ENCODE measurements around the gene KL.
A peak's percentile ranks its signal among the peaks of the same experiment; 100 is the strongest.

KL gene

GRCh38 chr13:33053397-33054066, 37.3 kb downstream of the KL start:
- TF ChIP-seq, protein P1, sequence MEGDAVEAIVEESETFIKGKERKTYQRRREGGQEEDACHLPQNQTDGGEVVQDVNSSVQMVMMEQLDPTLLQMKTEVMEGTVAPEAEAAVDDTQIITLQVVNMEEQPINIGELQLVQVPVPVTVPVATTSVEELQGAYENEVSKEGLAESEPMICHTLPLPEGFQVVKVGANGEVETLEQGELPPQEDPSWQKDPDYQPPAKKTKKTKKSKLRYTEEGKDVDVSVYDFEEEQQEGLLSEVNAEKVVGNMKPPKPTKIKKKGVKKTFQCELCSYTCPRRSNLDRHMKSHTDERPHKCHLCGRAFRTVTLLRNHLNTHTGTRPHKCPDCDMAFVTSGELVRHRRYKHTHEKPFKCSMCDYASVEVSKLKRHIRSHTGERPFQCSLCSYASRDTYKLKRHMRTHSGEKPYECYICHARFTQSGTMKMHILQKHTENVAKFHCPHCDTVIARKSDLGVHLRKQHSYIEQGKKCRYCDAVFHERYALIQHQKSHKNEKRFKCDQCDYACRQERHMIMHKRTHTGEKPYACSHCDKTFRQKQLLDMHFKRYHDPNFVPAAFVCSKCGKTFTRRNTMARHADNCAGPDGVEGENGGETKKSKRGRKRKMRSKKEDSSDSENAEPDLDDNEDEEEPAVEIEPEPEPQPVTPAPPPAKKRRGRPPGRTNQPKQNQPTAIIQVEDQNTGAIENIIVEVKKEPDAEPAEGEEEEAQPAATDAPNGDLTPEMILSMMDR (IDR thresholded peaks at IDR 0.05; ENCODE audit: low read depth, low read length, missing control alignments) = no peak

GRCh38 chr13:33057019-33057780, 41.0 kb downstream of the KL start:
- Histone ChIP-seq H3K36me3 (replicated peaks) (no peaks in the 10 kb centered on the region), H3K4me3 (ENCODE audit: low read depth, low read length) (no peak overlapping the region), H3K27ac (no peak overlapping the region), H3K27me3 (replicated peaks) (no peaks in the 10 kb centered on the region)
- peak; percentile 23 for DNase-seq
- in situ Hi-C loops (cut with HindIII; ENCODE audit: low pct_ligation_motif_present, low sequenced_read_pairs) = no loop called here
- TF ChIP-seq, protein P1 (IDR thresholded peaks at IDR 0.05; ENCODE audit: low read depth, low read length, missing control alignments) = peak; percentile 71

More at GRCh38 chr13:33053397-33054066, 37.3 kb downstream of the KL start:
- no peak overlapping the region for H3K27ac ChIP-seq
- in situ Hi-C loops (cut with HindIII; ENCODE audit: low pct_ligation_motif_present, low sequenced_read_pairs) = no loop called here
- H3K36me3 ChIP-seq (replicated peaks) = no peaks in the 10 kb centered on the region
- DNase-seq = no peak
- H3K27me3 ChIP-seq (replicated peaks) = no peaks in the 10 kb centered on the region
- no peak overlapping the region for H3K4me3 ChIP-seq (ENCODE audit: low read depth, low read length)

DNA sequence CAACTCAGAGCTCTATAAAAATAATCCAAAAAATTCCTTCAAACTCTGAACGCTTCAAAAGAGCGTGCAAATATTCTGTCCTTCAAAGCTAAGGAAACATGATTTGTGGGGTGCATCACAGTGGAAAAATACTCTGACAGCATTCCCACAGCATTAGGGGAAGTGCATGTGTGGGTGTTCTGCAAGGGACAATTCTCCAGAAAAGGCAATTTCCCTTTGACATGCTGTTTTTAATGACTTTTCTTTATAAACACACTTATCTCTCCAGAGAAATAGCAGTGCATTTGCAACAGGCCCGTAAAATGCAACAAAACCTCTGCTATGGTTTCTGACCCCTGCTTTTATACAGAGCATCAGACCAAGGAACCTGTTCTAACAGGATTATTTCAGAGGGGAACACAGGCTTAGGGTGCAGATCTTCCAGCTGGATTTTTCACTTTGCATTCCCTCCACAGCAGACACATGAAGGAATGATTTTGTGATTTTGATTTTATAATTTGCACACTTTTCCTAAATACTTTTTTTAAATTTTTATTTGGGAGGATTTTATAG, 42.6 kb downstream of the KL start:
- H3K4me3 ChIP-seq (ENCODE audit: low read depth, low read length) = no peak overlapping the region
- TF ChIP-seq, protein P1 (IDR thresholded peaks at IDR 0.05; ENCODE audit: low read depth, low read length, missing control alignments) = no peak
- no peak overlapping the region for H3K27ac ChIP-seq
- in situ Hi-C loops (cut with HindIII; ENCODE audit: low pct_ligation_motif_present, low sequenced_read_pairs) = no loop called here
- H3K27me3 ChIP-seq (replicated peaks) = no peaks in the 10 kb centered on the region
- DNase-seq = no peak
- no peaks in the 10 kb centered on the region for H3K36me3 ChIP-seq (replicated peaks)

- no peak for DNase-seq
- no peaks in the 10 kb centered on the region for H3K36me3 ChIP-seq (replicated peaks)
- TF ChIP-seq, protein P1 (IDR thresholded peaks at IDR 0.05; ENCODE audit: low read depth, low read length, missing control alignments) = no peak
- H3K4me3 ChIP-seq (ENCODE audit: low read depth, low read length) = no peak overlapping the region
- H3K27me3 ChIP-seq (replicated peaks) = no peaks in the 10 kb centered on the region
- H3K27ac ChIP-seq = no peak overlapping the region
- in situ Hi-C loops (cut with HindIII; ENCODE audit: low pct_ligation_motif_present, low sequenced_read_pairs) = no loop called here
Observed at GRCh38 chr13:33060815-33061214, 44.6 kb downstream of the KL start.

- Histone ChIP-seq H3K27ac (no peak overlapping the region), H3K36me3 (replicated peaks) (no peaks in the 10 kb centered on the region), H3K4me3 (ENCODE audit: low read depth, low read length) (no peak overlapping the region), H3K27me3 (replicated peaks) (no peaks in the 10 kb centered on the region)
- DNase-seq = no peak
- in situ Hi-C loops (cut with HindIII; ENCODE audit: low pct_ligation_motif_present, low sequenced_read_pairs) = no loop called here
- TF ChIP-seq, protein P1 (IDR thresholded peaks at IDR 0.05; ENCODE audit: low read depth, low read length, missing control alignments) = no peak
Observed at GRCh38 chr13:33066329-33066728, 50.1 kb downstream of the KL start.
